Activated T-helper 1 cell treated with anti-CD3 and anti-CD28 coated beads, Interleukin-12 subunit alpha, Interleukin-12 subunit beta, Interleukin-2, Interleukin-4 antibody, amounts not matched to agents 30 ng/mL and 10 ng/mL and 1 ng/mL, durations not matched to agents 14 hours and 24 hours and 36 hours (primary cell): ENCODE data around the gene PTBP3. TPM values are rescaled to one million over a fixed set of nuclear protein-coding genes. Genes with fewer than 3 reads are reported as not detected.
"Not testable (repeated sequence)": the region's sequence is repeated elsewhere in the genome, so short reads cannot be mapped to it uniquely, and the experiment has no call there.

Source experiments
- DNase-seq: peaks from one replicate; pipeline ENCODE4 v3.0.0; 2021; ENCODE audit warnings: low spot score
- H3K27ac Mint-ChIP-seq: one replicate; pipeline ENCODE4 v1.8.0; 2021; ENCODE audit warnings: mild to moderate bottlenecking, mixed read lengths
- H3K27me3 Mint-ChIP-seq: one replicate; pipeline ENCODE4 v1.8.0; 2022; ENCODE audit warnings: mild to moderate bottlenecking, moderate library complexity, mixed read lengths; ENCODE audit not compliant: insufficient read depth
- H3K36me3 Mint-ChIP-seq: one replicate; pipeline ENCODE4 v1.8.0; 2021; ENCODE audit warnings: low read depth, mixed read lengths
- H3K4me1 Mint-ChIP-seq: one replicate; pipeline ENCODE4 v1.8.0; 2021; ENCODE audit warnings: low read depth, mixed read lengths
- H3K4me3 Mint-ChIP-seq: one replicate; pipeline ENCODE4 v1.8.0; 2021; ENCODE audit warnings: mild to moderate bottlenecking, moderate library complexity, mixed read lengths
- H3K9me3 Mint-ChIP-seq: one replicate; pipeline ENCODE4 v1.8.0; 2021; ENCODE audit warnings: mixed read lengths
- intact Hi-C: fragments of 100-400 bp; cut with micrococcal nuclease; formaldehyde crosslinking; loops from one replicate; pipeline ENCODE4 v1.15.1; 2024
- total RNA-seq: library from RNA; stranded (reverse); gene quantifications from 2 replicates; pipeline ENCODE4 v1.2.3, GENCODE V29; 2022

PTBP3 gene
- total RNA-seq, 1 donor from 2014 or later, result 101 TPM

DNA sequence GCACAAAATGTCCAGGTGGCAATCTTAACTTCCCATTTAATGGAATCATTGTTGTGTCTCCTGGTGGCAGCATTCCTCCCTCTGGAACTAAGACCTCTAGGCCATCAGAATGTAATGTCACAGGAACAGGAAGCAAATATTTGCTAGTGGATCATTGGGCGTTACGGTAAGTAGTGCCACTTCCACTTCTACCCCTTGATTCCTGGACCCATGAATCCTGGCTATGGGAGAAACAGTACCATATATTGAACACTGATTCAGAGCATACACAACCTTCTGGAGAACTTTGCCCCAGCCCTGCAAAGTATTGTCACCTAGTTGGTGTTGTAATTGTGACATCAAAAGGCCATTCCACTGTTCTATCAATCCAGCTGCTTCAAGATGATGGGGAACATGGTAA lies 40.8 kb upstream of the PTBP3 start:
- Mint-ChIP-seq H3K9me3 (peaks cover 13% of the 10 kb centered on the region), H3K4me1 (peaks cover 31% of the 10 kb centered on the region)
- H3K4me3 Mint-ChIP-seq, intact Hi-C loops, DNase-seq, H3K36me3 Mint-ChIP-seq, H3K27me3 Mint-ChIP-seq, H3K27ac Mint-ChIP-seq: not testable (repeated sequence)

DNA sequence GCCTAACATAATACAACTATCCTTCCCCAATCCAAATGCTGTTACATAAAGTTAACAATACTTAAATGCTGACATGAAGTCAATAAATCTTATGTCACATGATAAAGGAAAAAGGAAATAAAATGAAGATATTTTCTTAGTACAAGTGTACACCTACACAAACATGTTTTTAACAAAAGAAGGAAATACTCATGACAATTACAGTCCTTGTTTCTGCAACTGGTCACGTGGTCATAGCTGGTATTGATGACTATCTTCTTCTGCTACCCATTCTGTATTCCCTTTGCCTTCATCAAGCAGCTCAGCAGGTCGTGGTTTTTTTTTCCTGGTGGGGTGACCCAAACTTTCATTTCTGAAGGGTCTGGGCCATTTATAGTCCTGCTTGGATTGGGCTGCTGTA lies 40.2 kb upstream of the PTBP3 start:
- DNase-seq, H3K27ac Mint-ChIP-seq, intact Hi-C loops, H3K27me3 Mint-ChIP-seq, H3K4me3 Mint-ChIP-seq, H3K36me3 Mint-ChIP-seq: not testable (repeated sequence)
- Mint-ChIP-seq H3K4me1 (peaks cover 25% of the 10 kb centered on the region), H3K9me3 (peaks cover 14% of the 10 kb centered on the region)

DNA sequence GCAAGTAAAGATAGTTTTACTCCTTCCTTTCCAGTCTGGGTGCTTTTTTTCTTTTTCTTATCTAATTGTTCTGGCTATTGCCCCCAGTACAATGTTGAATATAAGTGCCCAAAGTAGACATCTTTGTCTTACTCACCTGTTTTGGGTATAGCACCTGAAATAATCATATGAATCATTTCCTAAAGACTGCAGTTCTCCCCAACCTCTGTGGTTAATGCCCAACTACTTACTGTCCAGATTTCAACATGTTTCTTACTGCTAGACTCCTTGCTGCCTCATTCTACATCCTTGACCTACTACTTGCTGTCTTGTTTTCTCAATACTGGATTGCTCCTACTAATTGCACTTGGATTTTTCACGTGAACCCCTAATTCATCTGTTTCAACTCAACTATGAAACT lies 37.6 kb upstream of the PTBP3 start:
- intact Hi-C loops, result no loop called here
- Mint-ChIP-seq H3K4me1 (peaks cover 5% of the 10 kb centered on the region), H3K27ac (no peak overlapping the region), H3K9me3 (peaks cover 26% of the 10 kb centered on the region), H3K4me3 (no peak overlapping the region), H3K36me3 (peaks cover 12% of the 10 kb centered on the region), H3K27me3 (no peaks in the 10 kb centered on the region)
- DNase-seq, result no peak

DNA sequence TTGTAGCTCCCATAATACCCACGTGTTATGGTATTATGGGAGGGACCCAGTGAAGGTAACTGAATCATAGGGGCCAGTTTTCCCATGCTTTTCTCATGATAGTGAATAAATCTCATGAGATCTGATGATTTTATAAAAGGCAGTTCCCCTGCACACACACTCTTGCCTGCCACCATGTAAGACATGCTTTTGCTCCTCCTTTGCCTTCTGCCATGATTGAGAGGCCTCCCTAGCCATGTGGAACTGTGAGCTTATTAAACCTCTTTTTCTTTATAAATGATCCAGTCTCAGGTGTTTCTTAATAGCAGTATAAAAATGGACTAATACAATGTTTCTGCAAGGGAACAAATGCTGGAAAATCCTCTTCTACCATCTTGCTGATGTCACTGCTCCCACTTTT lies 36.4 kb upstream of the PTBP3 start:
- peaks cover 34% of the 10 kb centered on the region for H3K9me3 Mint-ChIP-seq
- DNase-seq, result no peak
- H3K27me3 Mint-ChIP-seq, result peaks cover 4% of the 10 kb centered on the region
- H3K4me3 Mint-ChIP-seq, result no peak overlapping the region
- H3K4me1 Mint-ChIP-seq, result peaks cover 5% of the 10 kb centered on the region
- H3K27ac Mint-ChIP-seq, result no peak overlapping the region
- intact Hi-C loops, result no loop called here
- H3K36me3 Mint-ChIP-seq, result peaks cover 11% of the 10 kb centered on the region

DNA sequence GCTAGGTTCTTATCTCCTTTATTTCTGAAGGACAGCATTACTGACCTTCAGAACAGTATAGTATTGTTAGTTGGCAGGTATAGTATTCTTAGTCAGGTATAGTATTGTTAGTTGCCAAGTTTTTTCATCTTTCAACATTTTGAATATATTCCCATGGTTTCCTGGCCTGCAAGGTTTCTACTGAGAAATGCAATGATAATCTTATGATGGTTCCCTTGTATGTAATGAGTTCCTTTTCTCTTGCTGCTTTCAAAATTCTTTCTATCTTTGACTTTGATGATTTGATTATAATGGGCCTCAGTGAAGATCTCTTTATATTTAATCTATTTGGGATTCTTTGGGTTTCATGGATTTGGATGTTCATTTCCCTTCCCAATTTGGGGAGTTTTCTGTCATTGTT lies 34.0 kb upstream of the PTBP3 start:
- H3K9me3 Mint-ChIP-seq, result peaks cover 34% of the 10 kb centered on the region

DNA sequence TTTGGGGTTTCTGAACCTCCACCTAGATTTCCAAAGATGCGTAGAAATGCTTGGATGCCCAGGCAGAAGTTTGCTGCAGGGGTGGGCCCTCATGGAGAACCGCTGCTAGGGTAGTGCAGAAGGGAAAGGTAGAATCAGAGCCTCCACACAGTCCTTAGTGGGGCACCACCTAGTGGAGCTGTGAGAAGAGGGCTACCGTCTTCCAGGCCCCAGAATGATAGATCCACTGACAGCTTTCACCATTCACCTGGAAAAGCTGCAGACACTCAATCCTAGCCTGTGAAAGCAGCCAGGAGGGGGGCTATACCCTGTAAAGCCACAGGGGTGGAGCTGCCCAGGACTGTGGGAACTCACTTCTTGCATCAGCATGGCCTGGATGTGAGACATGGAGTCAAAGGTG lies 33.2 kb upstream of the PTBP3 start:
- Mint-ChIP-seq H3K27me3 (peaks cover 25% of the 10 kb centered on the region), H3K4me3 (no peak overlapping the region), H3K4me1 (peaks cover 9% of the 10 kb centered on the region), H3K9me3 (peaks cover 34% of the 10 kb centered on the region), H3K36me3 (peaks cover 8% of the 10 kb centered on the region), H3K27ac (no peak overlapping the region)
- no peak for DNase-seq
- intact Hi-C loops, result no loop called here

More for the DNA sequence above, 34.0 kb upstream of the PTBP3 start:
- no peak for DNase-seq
- Mint-ChIP-seq H3K27me3 (peaks cover 19% of the 10 kb centered on the region), H3K27ac (no peak overlapping the region), H3K4me3 (no peak overlapping the region), H3K36me3 (peaks cover 10% of the 10 kb centered on the region), H3K4me1 (peaks cover 5% of the 10 kb centered on the region)
- intact Hi-C loops, result no loop called here

DNA sequence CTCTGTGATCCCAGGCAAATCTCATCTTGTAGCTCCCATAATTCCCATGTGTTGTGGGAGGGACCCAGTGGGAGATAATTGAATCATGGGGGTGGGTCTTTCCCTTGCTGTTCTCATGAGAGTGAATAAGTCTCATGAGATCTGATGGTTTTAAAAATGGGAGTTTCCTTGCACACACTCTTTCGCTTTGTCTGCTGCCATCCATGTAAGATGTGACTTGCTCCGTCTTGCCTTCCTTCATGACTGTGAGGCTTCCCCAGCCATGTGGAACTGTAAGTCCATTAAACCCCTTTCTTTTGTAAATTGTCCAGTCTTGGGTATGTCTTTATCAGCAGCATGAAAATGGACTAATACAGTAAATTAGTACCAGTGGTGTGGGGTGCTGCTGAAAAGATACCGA lies 31.8 kb upstream of the PTBP3 start:
- peaks cover 29% of the 10 kb centered on the region for H3K9me3 Mint-ChIP-seq
- H3K4me1 Mint-ChIP-seq, result peaks cover 11% of the 10 kb centered on the region
- peaks cover 26% of the 10 kb centered on the region for H3K27me3 Mint-ChIP-seq
- H3K36me3 Mint-ChIP-seq, DNase-seq, intact Hi-C loops, H3K27ac Mint-ChIP-seq, H3K4me3 Mint-ChIP-seq: not testable (repeated sequence)

DNA sequence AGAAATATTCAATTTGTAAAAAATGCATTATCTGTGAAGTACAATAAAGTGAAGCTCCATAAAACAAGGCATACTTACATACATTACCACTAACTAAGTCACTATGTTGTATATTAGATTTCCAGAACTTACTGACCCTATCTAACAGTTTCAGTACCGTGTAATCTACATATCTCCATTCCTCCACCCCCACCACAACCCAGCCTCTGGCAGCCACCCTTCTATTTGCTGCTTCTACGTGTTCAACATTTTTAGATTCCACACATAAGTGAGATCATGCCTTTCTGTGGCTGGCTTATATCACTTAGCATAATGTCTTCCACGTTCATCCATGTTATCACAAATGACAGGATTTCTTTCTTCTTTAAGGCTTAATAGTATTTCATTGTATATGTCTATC lies 31.3 kb upstream of the PTBP3 start:
- DNase-seq, result no peak
- Mint-ChIP-seq H3K27ac (no peak overlapping the region), H3K4me1 (peaks cover 12% of the 10 kb centered on the region), H3K4me3 (no peak overlapping the region), H3K9me3 (peaks cover 26% of the 10 kb centered on the region), H3K27me3 (peaks cover 26% of the 10 kb centered on the region), H3K36me3 (peaks cover 6% of the 10 kb centered on the region)
- intact Hi-C loops, result no loop called here

DNA sequence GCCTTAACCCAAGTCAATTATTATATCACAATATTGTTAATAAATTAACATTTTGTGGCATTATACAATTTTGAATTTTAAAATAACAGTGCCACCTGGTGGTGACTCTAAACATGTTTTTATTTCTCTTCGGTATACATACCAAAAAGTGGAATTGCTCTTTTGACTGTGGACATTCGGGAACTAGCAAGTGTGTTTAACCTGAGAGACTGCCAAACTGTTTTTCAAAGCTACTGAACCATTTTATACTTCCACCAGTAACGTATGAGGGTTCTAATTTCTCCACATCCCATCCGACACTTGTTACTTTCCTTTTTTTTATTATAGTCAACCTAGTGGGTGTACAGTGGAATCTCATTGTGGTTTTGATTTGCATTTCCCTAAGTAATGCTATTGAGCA lies 28.2 kb upstream of the PTBP3 start:
- H3K27me3 Mint-ChIP-seq, result peaks cover 26% of the 10 kb centered on the region
- intact Hi-C loops, result loop anchor here (1.0 to 2.0 kb wide), 6 partner anchors 17 to 601 kb away; no protein-coding TSS in a partner anchor
- peaks cover 12% of the 10 kb centered on the region for H3K4me1 Mint-ChIP-seq
- H3K36me3 Mint-ChIP-seq, result peaks cover 3% of the 10 kb centered on the region
- H3K9me3 Mint-ChIP-seq, result peaks cover 8% of the 10 kb centered on the region
- no peak overlapping the region for H3K4me3 Mint-ChIP-seq
- DNase-seq, result no peak
- H3K27ac Mint-ChIP-seq, result no peak overlapping the region

DNA sequence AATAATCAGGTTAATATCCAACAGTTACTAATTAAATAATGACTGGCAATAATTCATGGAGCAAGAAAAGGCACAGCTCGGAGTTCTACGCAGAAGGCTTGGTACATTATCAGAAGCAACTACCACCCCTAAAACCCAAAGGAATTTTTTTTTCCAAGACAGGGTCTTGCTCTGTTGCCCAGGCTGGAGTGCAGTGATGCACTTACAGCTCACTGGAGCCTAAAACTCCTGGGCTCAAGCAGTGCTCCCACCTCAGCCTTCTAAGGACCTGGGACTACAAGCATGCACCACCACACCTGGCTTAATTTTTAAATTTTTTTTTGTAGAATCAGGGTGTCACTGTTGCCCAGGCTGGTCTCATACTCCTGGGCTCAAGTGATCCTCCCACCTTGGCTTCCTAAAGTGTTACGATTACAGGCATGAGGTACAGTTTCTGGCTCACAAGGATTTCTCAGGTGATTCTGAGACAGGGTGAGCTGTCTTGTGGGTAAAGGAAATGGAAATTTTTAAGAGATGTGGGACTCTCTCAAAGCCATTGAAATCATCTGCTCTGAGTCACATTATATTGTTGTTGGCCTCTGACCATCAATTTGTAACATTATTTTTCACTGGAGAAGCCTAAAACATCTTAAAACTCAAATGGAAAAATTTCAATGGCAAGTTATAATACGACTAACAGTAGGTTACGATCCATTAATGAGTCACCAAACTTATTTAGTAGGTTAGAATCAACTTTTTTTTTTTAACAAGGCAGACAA lies 26.8 kb upstream of the PTBP3 start:
- no peak overlapping the region for H3K4me3 Mint-ChIP-seq
- DNase-seq, result no peak
- H3K36me3 Mint-ChIP-seq, result no peaks in the 10 kb centered on the region

DNA sequence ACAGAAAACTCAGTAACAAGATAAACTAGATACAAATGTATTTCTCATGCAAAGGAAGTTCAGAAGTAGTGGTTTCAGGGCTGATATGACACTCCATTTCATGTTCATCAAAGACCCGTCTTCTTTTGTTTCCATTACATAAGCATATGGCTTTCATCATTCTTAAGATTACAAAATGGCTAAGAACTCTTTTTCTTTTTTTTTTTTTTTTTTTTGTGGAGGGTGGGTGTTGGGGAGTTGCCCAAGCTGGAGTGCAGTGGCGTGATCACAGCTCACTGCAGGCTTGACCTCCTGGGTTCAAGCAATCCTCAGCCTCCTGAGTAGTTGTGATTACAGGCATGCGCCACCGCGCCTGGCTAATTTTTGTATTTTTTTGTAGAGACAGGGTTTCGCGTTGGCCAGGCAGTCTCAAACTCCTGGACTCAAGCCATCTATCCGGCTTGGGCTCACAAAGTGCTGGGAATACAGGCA lies 22.0 kb upstream of the PTBP3 start:
- no peaks in the 10 kb centered on the region for H3K36me3 Mint-ChIP-seq
- no peaks in the 10 kb centered on the region for H3K9me3 Mint-ChIP-seq
- peak overlapping the region; percentile 2 for H3K4me3 Mint-ChIP-seq
- intact Hi-C loops, result loop anchor here (1.0 kb wide), 1 partner anchor 21 kb away; no protein-coding TSS in a partner anchor
- peak overlapping the region; percentile 47 for H3K27ac Mint-ChIP-seq
- H3K4me1 Mint-ChIP-seq, result peaks cover 26% of the 10 kb centered on the region
- no peak for DNase-seq
- peaks cover 10% of the 10 kb centered on the region for H3K27me3 Mint-ChIP-seq

More for the DNA sequence above, 26.8 kb upstream of the PTBP3 start:
- Mint-ChIP-seq H3K27me3 (peaks cover 24% of the 10 kb centered on the region), H3K27ac (no peak overlapping the region), H3K4me1 (peaks cover 20% of the 10 kb centered on the region), H3K9me3 (peaks cover 3% of the 10 kb centered on the region)
- intact Hi-C loops, result loop anchor here (1.0 to 2.0 kb wide), 2 partner anchors 19 to 26 kb away; no protein-coding TSS in a partner anchor

DNA sequence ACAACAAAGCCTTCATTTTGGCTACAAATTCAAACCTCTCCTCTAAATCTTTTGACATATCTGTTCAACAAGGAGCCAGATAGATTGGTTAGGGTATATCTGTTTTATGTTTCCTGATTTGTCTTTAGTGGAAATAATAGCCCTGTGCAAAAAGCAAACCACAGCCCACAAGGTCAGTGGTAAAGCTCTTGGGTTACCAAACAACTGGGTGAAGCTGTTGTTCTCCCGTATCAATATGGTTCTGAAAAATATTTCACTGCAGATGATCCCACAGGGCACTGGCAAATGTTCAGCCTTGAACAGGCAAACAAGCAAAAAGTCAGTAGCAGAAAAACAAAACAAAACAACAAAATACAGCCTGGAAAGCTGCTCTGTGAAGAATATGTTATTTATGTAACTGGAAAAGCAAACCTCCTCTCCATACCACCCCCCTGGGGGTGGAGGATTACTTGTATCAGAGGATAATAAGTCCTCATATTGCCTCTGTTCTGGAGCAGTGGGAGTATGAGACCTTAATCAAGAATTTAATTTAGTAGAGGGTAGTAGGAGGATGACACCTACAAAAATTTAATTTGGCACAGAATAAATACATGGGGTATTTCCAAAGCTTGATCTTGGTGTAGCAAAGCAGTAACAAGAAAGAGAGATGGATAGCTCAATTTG lies 20.8 kb upstream of the PTBP3 start:
- peaks cover 10% of the 10 kb centered on the region for H3K27me3 Mint-ChIP-seq
- intact Hi-C loops, result no loop called here
- H3K9me3 Mint-ChIP-seq, result no peaks in the 10 kb centered on the region
- peaks cover 23% of the 10 kb centered on the region for H3K4me1 Mint-ChIP-seq
- no peaks in the 10 kb centered on the region for H3K36me3 Mint-ChIP-seq
- no peak overlapping the region for H3K27ac Mint-ChIP-seq
- DNase-seq, result no peak
- H3K4me3 Mint-ChIP-seq, result no peak overlapping the region

DNA sequence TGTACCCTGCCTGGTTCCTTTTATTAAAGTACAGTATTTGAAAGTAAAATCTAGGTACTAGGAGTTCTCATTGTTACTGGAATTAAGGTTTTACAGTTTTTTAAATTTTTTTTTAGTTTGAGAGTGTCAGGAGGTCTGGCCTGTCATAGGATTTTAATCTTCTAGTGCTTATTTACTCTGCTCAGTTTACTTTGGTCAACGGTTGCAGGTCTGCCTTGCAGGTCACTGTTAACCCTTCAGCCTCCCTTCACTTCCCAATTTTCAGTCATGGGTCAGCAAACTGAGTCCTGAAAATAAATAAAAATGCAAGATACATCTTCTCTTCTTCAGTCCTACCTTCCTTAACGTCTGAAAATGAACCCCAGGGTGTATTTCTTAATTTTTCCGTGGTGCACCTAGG lies 18.8 kb upstream of the PTBP3 start:
- no peaks in the 10 kb centered on the region for H3K36me3 Mint-ChIP-seq
- no peak overlapping the region for H3K4me3 Mint-ChIP-seq
- peaks cover 34% of the 10 kb centered on the region for H3K4me1 Mint-ChIP-seq
- no peaks in the 10 kb centered on the region for H3K9me3 Mint-ChIP-seq
- no peak overlapping the region for H3K27ac Mint-ChIP-seq
- no peak for DNase-seq
- H3K27me3 Mint-ChIP-seq, result peaks cover 10% of the 10 kb centered on the region
- intact Hi-C loops, result no loop called here
